Stimulated activated CD4-positive, alpha-beta T cell treated with anti-CD3 and anti-CD28 coated beads, Interleukin-15, amount 100 ng/mL, for 24 hours (primary cell): ENCODE results near the gene ZFX.
A peak's percentile ranks its signal among the peaks of the same experiment; 100 is the strongest.

Experiments used
- DNase-seq: peaks from one replicate; pipeline ENCODE4 v3.0.0-alpha.2; 2020

Gene ZFX

GRCh38 chrX:24243188-24243587 is 93.7 kb downstream of the ZFX start:
- no peak for DNase-seq

GRCh38 chrX:24243692-24244091 is 94.2 kb downstream of the ZFX start:
- no peak for DNase-seq

- no peak for DNase-seq
Observed at GRCh38 chrX:24245202-24245601, 95.7 kb downstream of the ZFX start.

- DNase-seq = no peak
Observed at GRCh38 chrX:24248042-24248441, 98.5 kb downstream of the ZFX start.

- no peak for DNase-seq
Observed at GRCh38 chrX:24253030-24253429, 103.5 kb downstream of the ZFX start.

- DNase-seq = no peak
Observed at GRCh38 chrX:24253469-24253868, 103.9 kb downstream of the ZFX start.

GRCh38 chrX:24257011-24257410 is 107.5 kb downstream of the ZFX start:
- DNase-seq = no peak

GRCh38 chrX:24259544-24260240 is 110.2 kb downstream of the ZFX start:
- DNase-seq = peak; percentile 20

- DNase-seq = peak; percentile 53
Observed at GRCh38 chrX:24260842-24261550, 111.5 kb downstream of the ZFX start.

- DNase-seq = no peak
Observed at GRCh38 chrX:24262309-24262708, 112.8 kb downstream of the ZFX start.

- DNase-seq = no peak
Observed at GRCh38 chrX:24264383-24264782, 114.9 kb downstream of the ZFX start.
